Measurements from ENCODE around the gene TRHDE. TPM values are rescaled to one million over a fixed set of nuclear protein-coding genes. Genes with fewer than 3 reads are reported as not detected.

Gene TRHDE
- polyA plus RNA-seq, 2 of the 4 experiments (the other 2 are of a cell fraction): 0.16 to 0.32 TPM

- H3K4me3 ChIP-seq: no peak overlapping the region
- no peak overlapping the region for H3K27ac ChIP-seq
- FAIRE-seq (no peak), ATAC-seq (no peak), DNase-seq (ENCODE audit: low read depth in 1 of 2, low spot score in 1 of 2) (no peak)
- peaks cover 7% of the 10 kb centered on the region; the same call in 1 of the 3 replicates for H3K9me3 ChIP-seq
- 17% methylated on average over 2 of the region's 2 CpGs for WGBS (ENCODE audit: missing lambda C conversion rate)
- TF ChIP-seq NR3C1 (IDR thresholded peaks at IDR 0.05) (no peak), CBX2 (IDR thresholded peaks at IDR 0.05; ENCODE audit: borderline replicate concordance, low read depth) (no peak), EP300 (IDR thresholded peaks at IDR 0.05) (no peak), E2F6 (IDR thresholded peaks at IDR 0.05; ENCODE audit: borderline replicate concordance, low read depth) (no peak), SMC3 (IDR thresholded peaks at IDR 0.05) (no peak), RFX5 (IDR thresholded peaks at IDR 0.05) (no peak), POLR2A (IDR thresholded peaks at IDR 0.05; ENCODE audit: low read length) (no peak), BCL3 (IDR thresholded peaks at IDR 0.05) (no peak), FOXS1 (CRISPR knock-in tag; IDR thresholded peaks at IDR 0.05) (no peak), GATA3 (IDR thresholded peaks at IDR 0.05; ENCODE audit: borderline replicate concordance) (no peak), FOSL2 (IDR thresholded peaks at IDR 0.05) (no peak), FOSL2 (CRISPR knock-in tag; IDR thresholded peaks at IDR 0.05) (no peak), NFE2L2 (conservative IDR thresholded peaks at IDR 0.05; ENCODE audit: low read length) (no peak), ZFP36 (IDR thresholded peaks at IDR 0.05; ENCODE audit: borderline replicate concordance, partially characterized antibody) (no peak), NPAS2 (CRISPR knock-in tag; IDR thresholded peaks at IDR 0.05; ENCODE audit: borderline replicate concordance) (no peak), RARB (CRISPR knock-in tag; IDR thresholded peaks at IDR 0.05) (no peak), ATOH8 (CRISPR knock-in tag; IDR thresholded peaks at IDR 0.05; ENCODE audit: low read depth) (no peak), TP53 (CRISPR knock-in tag; IDR thresholded peaks at IDR 0.05) (no peak), PHF8 (IDR thresholded peaks at IDR 0.05; ENCODE audit: borderline replicate concordance, low read depth) (no peak)
- POLR2A ChIA-PET: no interaction called here
- H3K4me2 ChIP-seq: no peak overlapping the region
- no peaks in the 10 kb centered on the region for H3K4me1 ChIP-seq
- CTCF ChIA-PET: no interaction called here
These were observed 21.8 kb upstream of the TRHDE start for GRCh38 chr12:72250346-72250745.

GRCh38 chr12:72256725-72257124 is 15.4 kb upstream of the TRHDE start:
- ATAC-seq (no peak), DNase-seq (ENCODE audit: low read depth in 1 of 2, low spot score in 1 of 2) (no peak), FAIRE-seq (no peak)
- Histone ChIP-seq H3K27ac (no peak overlapping the region), H3K9me3 (no peaks in the 10 kb centered on the region), H3K4me3 (no peak overlapping the region), H3K4me1 (no peaks in the 10 kb centered on the region), H3K4me2 (no peak overlapping the region)
- POLR2A ChIA-PET: no interaction called here
- CTCF ChIA-PET: no interaction called here
- WGBS (ENCODE audit: missing lambda C conversion rate): 11% methylated on average over 1 of the region's 1 CpG
- TF ChIP-seq HEYL (CRISPR knock-in tag; IDR thresholded peaks at IDR 0.05): no peak
- no peak for TF ChIP-seq RNF2 (IDR thresholded peaks at IDR 0.05; ENCODE audit: borderline replicate concordance, low read depth)
- no peak for TF ChIP-seq NPAS2 (CRISPR knock-in tag; IDR thresholded peaks at IDR 0.05; ENCODE audit: borderline replicate concordance)
- TF ChIP-seq PHF8 (IDR thresholded peaks at IDR 0.05; ENCODE audit: borderline replicate concordance, low read depth): no peak
- no peak for TF ChIP-seq CBX8 (IDR thresholded peaks at IDR 0.05)
- no peak for TF ChIP-seq CTCF (IDR thresholded peaks at IDR 0.05)
- TF ChIP-seq ELK1 (IDR thresholded peaks at IDR 0.05; ENCODE audit: low read depth, low read length): no peak
- TF ChIP-seq MAFK (IDR thresholded peaks at IDR 0.05; ENCODE audit: partially characterized antibody): no peak
- no peak for TF ChIP-seq JUN (IDR thresholded peaks at IDR 0.05)
- TF ChIP-seq HOXA7 (CRISPR knock-in tag; IDR thresholded peaks at IDR 0.05): no peak

All from A549 (cell line).